PC-9 (cell line): ENCODE results near the gene SHC3. TPM values are rescaled to one million over a fixed set of nuclear protein-coding genes. Genes with fewer than 3 reads are reported as not detected.

Experiments
- BruUV-seq: library from RNA; stranded (reverse); fragments of 400-500 nt; replicated peaks from 2 replicates; lab custom pipeline; 2021; lab: Mats Ljungman, UMichigan
- CTCF ChIA-PET: fragments of 300-600 bp; sonication (Branson Sonifier 250); formaldehyde crosslinking; loops from one replicate; lab custom pipeline; 2022; ENCODE audit warnings: antibody characterized with exemption; lab: Charles Lee
- POLR2A ChIA-PET: fragments of 300-600 bp; sonication (Branson Sonifier 250); formaldehyde crosslinking; loops from one replicate; lab custom pipeline; 2022; ENCODE audit warnings: antibody characterized with exemption; ENCODE audit not compliant: unreplicated experiment; lab: Charles Lee
- DNase-seq, 2 experiments: peaks; one replicate each; pipeline versions ENCODE4 v3.0.0 to v3.0.0-alpha.2; 2015 to 2022; ENCODE audit warnings: mixed read lengths in 1 of 2
- H2AFZ ChIP-seq: fragments of 200-600 bp; sonication (generic); 2 replicates; pipeline ENCODE4 v1.8.1; 2017; ENCODE audit warnings: antibody characterized with exemption
- H3F3A ChIP-seq: fragments of 200-600 bp; sonication (generic); 2 replicates; pipeline ENCODE4 v1.8.1; 2017; ENCODE audit warnings: antibody characterized with exemption, mild to moderate bottlenecking, low read depth; ENCODE audit not compliant: insufficient read depth
- H3K27ac ChIP-seq: fragments of 200-600 bp; sonication (generic); 2 replicates; pipeline ENCODE4 v1.6.1; 2016; ENCODE audit warnings: mixed run types
- H3K27me3 ChIP-seq: fragments of 200-600 bp; sonication (generic); 2 replicates; pipeline ENCODE4 v1.6.1; 2016; ENCODE audit warnings: low read depth, mixed run types; ENCODE audit not compliant: insufficient read depth
- H3K36me3 ChIP-seq: fragments of 200-600 bp; sonication (generic); 2 replicates; pipeline ENCODE4 v1.6.1; 2016; ENCODE audit warnings: low read depth, mixed run types
- H3K4me1 ChIP-seq: fragments of 200-600 bp; sonication (generic); replicated peaks from 2 replicates; pipeline ENCODE4 v1.6.1; 2016; ENCODE audit warnings: mixed run types; ENCODE audit not compliant: insufficient read depth
- H3K4me2 ChIP-seq: fragments of 200-600 bp; sonication (generic); 2 replicates; pipeline ENCODE4 v1.6.1; 2017; ENCODE audit warnings: mixed run types
- H3K4me3 ChIP-seq: fragments of 200-600 bp; sonication (generic); 2 replicates; pipeline ENCODE4 v1.6.1; 2016; ENCODE audit warnings: mixed run types
- H3K79me2 ChIP-seq: fragments of 200-600 bp; sonication (generic); 2 replicates; pipeline ENCODE4 v1.6.1; 2017; ENCODE audit warnings: low read depth, mixed run types
- H3K9me2 ChIP-seq: fragments of 200-600 bp; sonication (generic); 2 replicates; pipeline ENCODE4 v1.8.1; 2017; ENCODE audit warnings: mild to moderate bottlenecking; ENCODE audit not compliant: insufficient read depth
- H3K9me3 ChIP-seq: fragments of 200-600 bp; sonication (generic); 2 replicates; pipeline ENCODE4 v1.8.1; 2016; ENCODE audit warnings: low read depth; ENCODE audit not compliant: insufficient read depth
- H4K20me1 ChIP-seq: fragments of 200-600 bp; sonication (generic); 2 replicates; pipeline ENCODE4 v1.8.1; 2017; ENCODE audit not compliant: insufficient read depth
- EZH2 ChIP-seq: fragments of 200-600 bp; sonication (generic); IDR thresholded peaks from 2 replicates; pipeline ENCODE4 v1.8.0; 2017; ENCODE audit warnings: antibody characterized with exemption, low read depth
- intact Hi-C: fragments of 100-400 bp; cut with micrococcal nuclease; formaldehyde crosslinking; loops from one replicate; pipeline ENCODE4 v1.10.0; 2022; ENCODE audit not compliant: unreplicated experiment
- total RNA-seq: library from RNA; stranded (reverse); gene quantifications from 2 replicates; pipeline ENCODE4 v1.2.3, GENCODE V29; 2021
- TF ChIP-seq, protein P1 (sequence below): fragments of 200-600 bp; sonication (generic); conservative IDR thresholded peaks from 2 replicates; pipeline ENCODE4 v1.6.1; 2017; ENCODE audit warnings: mixed run types, antibody characterized with exemption, mild to moderate bottlenecking, moderate library complexity

SHC3 gene
- total RNA-seq, 1 experiment from 2014 or later: 15.9 TPM

DNA sequence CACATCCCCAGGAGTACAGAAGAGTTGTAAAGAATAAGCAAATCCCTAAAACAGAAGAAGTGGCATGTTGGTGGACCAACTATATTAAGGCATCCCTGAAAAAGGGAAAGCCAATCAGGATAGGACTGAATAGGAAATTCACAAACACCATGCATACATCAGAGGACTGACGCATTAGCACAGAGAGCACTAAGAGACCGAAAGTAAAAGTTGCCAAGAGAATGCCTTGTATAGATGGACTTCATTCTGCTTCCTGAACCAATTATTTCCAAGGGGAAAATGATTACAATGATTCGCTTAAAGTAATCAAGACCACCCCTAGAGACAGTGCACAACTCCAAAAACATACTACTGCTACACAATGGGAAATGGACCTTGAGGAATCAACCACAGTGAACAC, 33.5 kb downstream of the SHC3 start:
- intact Hi-C loops: no loop called here
- BruUV-seq: no TSS peak
- no peaks in the 10 kb centered on the region for H3K9me2 ChIP-seq
- no peak for TF ChIP-seq EZH2
- TF ChIP-seq, protein P1, sequence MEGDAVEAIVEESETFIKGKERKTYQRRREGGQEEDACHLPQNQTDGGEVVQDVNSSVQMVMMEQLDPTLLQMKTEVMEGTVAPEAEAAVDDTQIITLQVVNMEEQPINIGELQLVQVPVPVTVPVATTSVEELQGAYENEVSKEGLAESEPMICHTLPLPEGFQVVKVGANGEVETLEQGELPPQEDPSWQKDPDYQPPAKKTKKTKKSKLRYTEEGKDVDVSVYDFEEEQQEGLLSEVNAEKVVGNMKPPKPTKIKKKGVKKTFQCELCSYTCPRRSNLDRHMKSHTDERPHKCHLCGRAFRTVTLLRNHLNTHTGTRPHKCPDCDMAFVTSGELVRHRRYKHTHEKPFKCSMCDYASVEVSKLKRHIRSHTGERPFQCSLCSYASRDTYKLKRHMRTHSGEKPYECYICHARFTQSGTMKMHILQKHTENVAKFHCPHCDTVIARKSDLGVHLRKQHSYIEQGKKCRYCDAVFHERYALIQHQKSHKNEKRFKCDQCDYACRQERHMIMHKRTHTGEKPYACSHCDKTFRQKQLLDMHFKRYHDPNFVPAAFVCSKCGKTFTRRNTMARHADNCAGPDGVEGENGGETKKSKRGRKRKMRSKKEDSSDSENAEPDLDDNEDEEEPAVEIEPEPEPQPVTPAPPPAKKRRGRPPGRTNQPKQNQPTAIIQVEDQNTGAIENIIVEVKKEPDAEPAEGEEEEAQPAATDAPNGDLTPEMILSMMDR: no peak
- no peaks in the 10 kb centered on the region for H3K27me3 ChIP-seq
- H3K27ac ChIP-seq: no peak overlapping the region
- H3K9me3 ChIP-seq: no peaks in the 10 kb centered on the region
- H2AFZ ChIP-seq: no peak overlapping the region
- H3K4me2 ChIP-seq: no peak overlapping the region
- no peak for DNase-seq
- no peaks in the 10 kb centered on the region for H3K79me2 ChIP-seq
- CTCF ChIA-PET: no interaction called here
- POLR2A ChIA-PET: no interaction called here
- no peaks in the 10 kb centered on the region for H3K36me3 ChIP-seq
- H3K4me1 ChIP-seq: peaks cover 4% of the 10 kb centered on the region
- H3F3A ChIP-seq: no peaks in the 10 kb centered on the region
- no peak overlapping the region for H3K4me3 ChIP-seq
- H4K20me1 ChIP-seq: no peaks in the 10 kb centered on the region

DNA sequence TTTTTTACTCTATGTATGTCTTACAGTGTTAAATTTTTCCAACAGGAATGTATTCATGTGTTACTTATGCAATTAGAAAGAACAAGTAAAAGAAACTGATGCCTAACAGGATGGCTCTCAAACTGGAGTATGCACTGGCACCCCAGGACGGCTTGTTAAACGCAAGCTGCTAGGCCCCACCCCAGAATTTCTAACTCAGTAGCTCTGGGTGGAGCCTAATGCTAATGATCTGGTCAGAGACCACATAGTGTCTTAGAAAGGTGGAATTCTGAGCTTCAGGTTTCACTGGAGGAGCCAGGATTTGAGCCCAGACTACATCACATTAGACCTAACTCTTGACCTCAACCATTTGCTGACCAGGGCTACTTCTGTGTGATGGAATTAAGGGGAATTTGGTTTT, 34.4 kb downstream of the SHC3 start:
- no peak for DNase-seq
- Histone ChIP-seq H3K9me3 (no peaks in the 10 kb centered on the region), H3K36me3 (no peaks in the 10 kb centered on the region), H2AFZ (no peak overlapping the region), H3K4me3 (no peak overlapping the region), H3K27me3 (no peaks in the 10 kb centered on the region), H3F3A (peaks cover 5% of the 10 kb centered on the region; the same call in 1 of the 2 replicates), H3K79me2 (no peaks in the 10 kb centered on the region), H4K20me1 (no peaks in the 10 kb centered on the region), H3K27ac (no peak overlapping the region), H3K9me2 (no peaks in the 10 kb centered on the region), H3K4me2 (no peak overlapping the region), H3K4me1 (peaks cover 13% of the 10 kb centered on the region)
- CTCF ChIA-PET: no interaction called here
- POLR2A ChIA-PET: interaction anchor here (0.7 kb wide), 1 partner anchor 36 kb away, joined by 8 read pairs; no protein-coding TSS in a partner anchor
- intact Hi-C loops: no loop called here
- BruUV-seq: no TSS peak
- TF ChIP-seq EZH2: no peak
- TF ChIP-seq, protein P1: no peak

DNA sequence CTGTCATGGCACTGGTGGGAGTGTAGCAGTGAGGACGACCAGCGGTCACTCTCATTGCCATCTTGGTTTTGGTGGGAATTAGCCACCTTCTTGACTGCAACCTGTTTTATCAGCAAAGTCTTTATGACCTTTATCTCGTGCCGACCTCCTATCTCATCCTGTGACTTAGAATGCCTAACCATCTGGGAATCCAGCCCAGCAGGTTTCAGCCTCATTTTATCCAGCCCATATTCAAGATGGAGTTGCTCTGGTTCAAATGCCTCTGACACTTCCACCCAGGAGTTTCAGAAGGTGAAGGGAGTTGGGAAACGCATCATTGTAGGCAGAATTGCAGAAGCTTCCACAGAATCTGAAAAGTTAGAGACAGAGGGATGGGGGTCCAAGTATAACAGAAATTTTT, 35.4 kb downstream of the SHC3 start:
- intact Hi-C loops: no loop called here
- TF ChIP-seq EZH2: no peak
- TF ChIP-seq, protein P1: no peak
- no peaks in the 10 kb centered on the region for H3K9me2 ChIP-seq
- no peak for DNase-seq
- BruUV-seq: no TSS peak
- H3K36me3 ChIP-seq: no peaks in the 10 kb centered on the region
- no peak overlapping the region for H2AFZ ChIP-seq
- no peaks in the 10 kb centered on the region for H4K20me1 ChIP-seq
- ChIA-PET POLR2A (no interaction called here), CTCF (interaction anchor here (0.6 kb wide), 1 partner anchor 45 kb away, joined by 3 read pairs; no protein-coding TSS in a partner anchor)
- H3K27me3 ChIP-seq: no peaks in the 10 kb centered on the region
- no peaks in the 10 kb centered on the region for H3K9me3 ChIP-seq
- H3K4me1 ChIP-seq: peaks cover 23% of the 10 kb centered on the region
- H3K79me2 ChIP-seq: no peaks in the 10 kb centered on the region
- peaks cover 15% of the 10 kb centered on the region for H3F3A ChIP-seq
- H3K4me3 ChIP-seq: no peak overlapping the region
- H3K4me2 ChIP-seq: no peak overlapping the region
- H3K27ac ChIP-seq: no peak overlapping the region
